ENCODE results near the gene HAL. TPM values are rescaled to one million over a fixed set of nuclear protein-coding genes. Genes with fewer than 3 reads are reported as not detected.
A peak's percentile ranks its signal among the peaks of the same experiment; 100 is the strongest.

Gene HAL
- total and polyA plus RNA-seq, 2 experiments from 2014 or later: 0.91 to 1.3 TPM

- TF ChIP-seq EZH2 (IDR thresholded peaks at IDR 0.05; ENCODE audit: borderline replicate concordance) (no peak), EZH2phosphoT487 (IDR thresholded peaks at IDR 0.05; ENCODE audit: low read depth, severe bottlenecking, unreplicated experiment) (no peak), CTCF (IDR thresholded peaks at IDR 0.05; ENCODE audit: poor library complexity) (peak; percentile 30)
- whole genome bisulfite sequencing (ENCODE audit: low lambda C conversion rate, missing lambda C conversion rate): 3% methylated on average over 34 of the region's 38 CpGs
- H3K79me2 ChIP-seq: no peaks in the 10 kb centered on the region
- no peaks in the 10 kb centered on the region for H3K36me3 ChIP-seq (replicated peaks; ENCODE audit: insufficient read depth, low read depth)
- no peaks in the 10 kb centered on the region for H3K4me1 ChIP-seq (ENCODE audit: insufficient read depth)
- no peaks in the 10 kb centered on the region for H3K9me3 ChIP-seq (ENCODE audit: low read depth)
- peak within 1 kb of the TSS; percentile 73 for H3K27ac ChIP-seq
- peak within 1 kb of the TSS; percentile 92 for H2AFZ ChIP-seq
- no peaks in the 10 kb centered on the region for H3K9me2 ChIP-seq (replicated peaks; ENCODE audit: insufficient read depth)
- peak; percentile 83 for DNase-seq (ENCODE audit: low spot score)
- H3K4me3 ChIP-seq: peak within 1 kb of the TSS; percentile 76
- no peaks in the 10 kb centered on the region for H3K27me3 ChIP-seq
- peak within 1 kb of the TSS; percentile 89 for H3K4me2 ChIP-seq
- H4K20me1 ChIP-seq (ENCODE audit: insufficient read depth, poor library complexity, severe bottlenecking): no peaks in the 10 kb centered on the region
Observed at GRCh38 chr12:95943330-95943842, 52.8 kb downstream of the HAL start, which contains the start of gene AMDHD1. AMDHD1 (plus strand) TSS chr12:95943331; CDS start chr12:95943399, 68 bp downstream.

GRCh38 chr12:95942524-95943329, 53.4 kb downstream of the HAL start, which contains the start of gene CCDC38:
CCDC38 (minus strand) TSS chr12:95942614; CDS start chr12:95936509, 6,105 bp downstream.
- Histone ChIP-seq H2AFZ (peak within 1 kb of the TSS; percentile 92), H4K20me1 (ENCODE audit: insufficient read depth, poor library complexity, severe bottlenecking) (no peaks in the 10 kb centered on the region), H3K4me1 (ENCODE audit: insufficient read depth) (no peaks in the 10 kb centered on the region), H3K9me3 (ENCODE audit: low read depth) (no peaks in the 10 kb centered on the region), H3K9me2 (replicated peaks; ENCODE audit: insufficient read depth) (no peaks in the 10 kb centered on the region), H3K4me2 (peak within 1 kb of the TSS; percentile 89), H3K36me3 (replicated peaks; ENCODE audit: insufficient read depth, low read depth) (no peaks in the 10 kb centered on the region), H3K4me3 (peak within 1 kb of the TSS; percentile 76), H3K27ac (peak within 1 kb of the TSS; percentile 73), H3K79me2 (no peaks in the 10 kb centered on the region), H3K27me3 (no peaks in the 10 kb centered on the region)
- TF ChIP-seq EZH2 (IDR thresholded peaks at IDR 0.05; ENCODE audit: borderline replicate concordance) (no peak), CTCF (IDR thresholded peaks at IDR 0.05; ENCODE audit: poor library complexity) (no peak), EZH2phosphoT487 (IDR thresholded peaks at IDR 0.05; ENCODE audit: low read depth, severe bottlenecking, unreplicated experiment) (no peak)
- peak; percentile 85 for DNase-seq (ENCODE audit: low spot score)
- under 1% methylated on average over 32 of the region's 51 CpGs for WGBS (ENCODE audit: low lambda C conversion rate, missing lambda C conversion rate)

GRCh38 chr12:95942101-95942523, 54.0 kb downstream of the HAL start:
- Histone ChIP-seq H3K36me3 (replicated peaks; ENCODE audit: insufficient read depth, low read depth) (no peaks in the 10 kb centered on the region), H3K27ac (peak overlapping the region; percentile 73), H3K4me3 (peak overlapping the region; percentile 76), H3K9me3 (ENCODE audit: low read depth) (no peaks in the 10 kb centered on the region), H3K4me1 (ENCODE audit: insufficient read depth) (no peaks in the 10 kb centered on the region), H2AFZ (peak overlapping the region; percentile 92), H3K9me2 (replicated peaks; ENCODE audit: insufficient read depth) (no peaks in the 10 kb centered on the region), H3K4me2 (peak overlapping the region; percentile 89), H3K79me2 (no peaks in the 10 kb centered on the region), H4K20me1 (ENCODE audit: insufficient read depth, poor library complexity, severe bottlenecking) (no peaks in the 10 kb centered on the region), H3K27me3 (no peaks in the 10 kb centered on the region)
- DNase-seq (ENCODE audit: low spot score): no peak
- TF ChIP-seq EZH2phosphoT487 (IDR thresholded peaks at IDR 0.05; ENCODE audit: low read depth, severe bottlenecking, unreplicated experiment) (no peak), CTCF (IDR thresholded peaks at IDR 0.05; ENCODE audit: poor library complexity) (no peak), EZH2 (IDR thresholded peaks at IDR 0.05; ENCODE audit: borderline replicate concordance) (no peak)
- 24% methylated on average over 5 of the region's 13 CpGs for WGBS (ENCODE audit: low lambda C conversion rate, missing lambda C conversion rate)
